Kidney tubule cell (primary cell): ENCODE data around the gene NCAPG2.
A peak's percentile ranks its signal among the peaks of the same experiment; 100 is the strongest.
"Not testable (repeated sequence)": the region's sequence is repeated elsewhere in the genome, so short reads cannot be mapped to it uniquely, and the experiment has no call there.

Experiments
- DNase-seq: peaks from one replicate; pipeline ENCODE4 v3.0.0-alpha.2; 2018; ENCODE audit warnings: low spot score

Gene NCAPG2

DNA sequence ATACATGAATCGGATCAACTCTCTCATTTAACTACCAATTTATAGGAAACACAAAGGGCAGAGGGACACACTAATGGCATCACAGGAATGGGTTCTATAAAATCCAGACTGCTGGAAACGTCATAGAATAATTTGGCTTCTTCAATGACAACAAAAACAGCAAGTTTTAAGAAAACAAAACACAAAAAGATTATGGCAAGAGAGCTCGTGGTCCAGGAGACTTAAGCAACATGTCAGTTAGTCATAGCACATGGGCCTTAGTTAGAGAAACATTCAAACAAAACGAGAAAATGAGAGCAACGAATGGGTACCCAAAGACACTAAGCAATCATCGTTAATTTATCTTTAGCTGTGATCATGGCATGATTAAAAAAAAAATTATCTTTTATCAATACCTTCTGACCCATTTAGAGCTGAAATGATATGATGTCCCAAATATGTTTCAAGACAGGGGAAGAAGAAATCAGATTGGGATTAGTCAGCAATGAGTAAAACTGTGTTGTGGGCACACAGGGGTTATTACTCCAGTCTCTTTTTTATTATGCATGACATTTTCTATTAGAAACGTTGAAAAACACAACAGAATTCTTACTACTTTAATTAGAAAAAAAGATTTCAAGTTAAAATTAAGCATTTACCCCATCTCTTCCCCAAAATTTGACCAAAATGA lies 28.3 kb downstream of the NCAPG2 start:
- no peak for DNase-seq

GRCh38 chr7:158672975-158673374 lies 31.6 kb downstream of the NCAPG2 start:
- DNase-seq: peak; percentile 88

GRCh38 chr7:158668086-158668485 lies 36.5 kb downstream of the NCAPG2 start:
- DNase-seq: not testable (repeated sequence)

DNA sequence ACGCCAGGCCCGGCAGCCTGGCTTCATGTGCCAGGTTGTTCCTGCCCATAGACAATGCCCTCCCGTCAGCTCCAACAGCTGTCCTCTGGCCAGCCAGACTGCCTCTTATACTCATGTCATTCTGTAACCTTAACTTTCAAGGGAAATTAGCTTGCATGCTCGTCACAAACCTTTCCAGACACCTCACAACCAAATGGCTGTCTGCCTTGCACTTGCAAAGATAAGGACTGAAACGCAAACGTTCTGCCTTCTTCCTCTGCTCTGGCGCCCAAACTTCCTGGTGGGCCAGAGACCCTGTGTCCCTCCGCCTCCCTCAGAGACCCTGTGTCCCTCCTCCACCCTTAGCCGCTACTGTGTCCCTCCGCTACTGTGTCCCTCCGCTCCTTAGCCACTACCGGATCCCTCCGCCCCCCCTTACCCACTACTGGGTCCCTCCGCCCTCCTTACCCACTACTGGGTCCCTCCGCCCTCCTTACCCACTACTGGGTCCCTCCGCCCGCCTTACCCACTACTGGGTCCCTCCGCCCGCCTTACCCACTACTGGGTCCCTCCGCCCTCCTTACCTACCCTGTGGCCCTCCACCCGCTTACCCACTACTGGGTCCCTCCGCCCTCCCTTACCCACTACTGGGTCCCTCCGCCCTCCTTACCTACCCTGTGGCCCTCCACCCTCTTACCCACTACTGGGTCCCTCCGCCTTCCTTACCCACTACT lies 37.5 kb downstream of the NCAPG2 start:
- not testable (repeated sequence) for DNase-seq

- no peak for DNase-seq
Measured at GRCh38 chr7:158666401-158666800, 38.2 kb downstream of the NCAPG2 start.

DNA sequence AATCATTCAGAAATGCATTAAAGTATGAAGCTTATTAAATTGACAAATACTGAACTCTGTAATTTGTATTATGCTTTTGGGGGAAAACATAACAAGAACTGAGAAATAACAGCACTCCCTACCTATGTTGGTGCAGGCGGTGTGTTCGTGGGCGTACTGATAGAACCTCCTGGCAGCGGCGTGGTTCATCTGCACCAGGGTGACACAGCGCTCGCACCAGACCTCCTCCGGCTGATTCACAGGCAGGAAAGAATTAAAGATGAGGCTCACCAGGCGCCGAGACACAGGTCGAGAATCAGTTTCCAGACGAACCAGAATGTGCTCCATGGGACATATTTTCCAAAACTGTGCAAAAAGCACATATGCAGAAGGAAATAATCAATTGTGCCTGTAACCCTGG lies 40.2 kb downstream of the NCAPG2 start:
- no peak for DNase-seq

- DNase-seq: no peak
Measured at GRCh38 chr7:158663428-158663741, 41.2 kb downstream of the NCAPG2 start.

DNA sequence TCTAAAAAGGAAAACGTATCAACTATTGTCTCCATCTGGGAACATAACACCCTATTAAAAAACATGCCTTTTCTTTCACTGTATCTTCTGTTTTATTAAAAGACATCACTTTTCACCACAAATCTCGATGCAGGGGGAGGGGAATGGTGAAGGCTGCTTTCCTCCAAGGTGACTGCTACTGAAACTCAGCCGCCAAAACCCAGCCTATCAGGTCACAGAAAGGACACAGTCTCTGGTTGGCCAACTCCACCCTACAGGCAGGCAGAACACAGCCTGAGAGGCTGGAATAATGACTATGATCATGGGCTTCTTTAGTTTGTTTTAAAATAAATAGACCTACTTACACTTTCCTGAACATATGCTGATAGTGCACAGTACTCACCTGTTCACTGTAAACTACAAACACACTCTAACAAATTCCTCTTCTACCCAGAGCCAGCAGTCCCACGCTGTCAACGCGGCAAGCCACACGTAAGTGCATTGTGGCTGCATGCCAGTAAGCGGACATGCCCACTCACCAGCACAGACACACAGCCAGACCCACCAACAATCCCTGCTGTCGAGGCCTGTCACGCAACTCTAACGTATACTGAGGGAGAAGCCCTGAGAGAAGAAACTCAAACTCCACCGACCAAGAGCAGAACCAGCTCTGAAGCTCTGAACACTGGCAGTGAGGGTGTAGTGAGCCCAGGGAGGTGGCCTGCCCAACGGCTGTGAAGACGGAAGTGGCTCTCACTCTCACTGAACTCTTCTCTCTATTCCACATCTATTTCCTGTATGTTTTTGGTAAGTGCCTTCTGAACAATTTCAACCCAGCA lies 41.8 kb downstream of the NCAPG2 start:
- no peak for DNase-seq

GRCh38 chr7:158658475-158658874 lies 46.1 kb downstream of the NCAPG2 start:
- DNase-seq: no peak

DNA sequence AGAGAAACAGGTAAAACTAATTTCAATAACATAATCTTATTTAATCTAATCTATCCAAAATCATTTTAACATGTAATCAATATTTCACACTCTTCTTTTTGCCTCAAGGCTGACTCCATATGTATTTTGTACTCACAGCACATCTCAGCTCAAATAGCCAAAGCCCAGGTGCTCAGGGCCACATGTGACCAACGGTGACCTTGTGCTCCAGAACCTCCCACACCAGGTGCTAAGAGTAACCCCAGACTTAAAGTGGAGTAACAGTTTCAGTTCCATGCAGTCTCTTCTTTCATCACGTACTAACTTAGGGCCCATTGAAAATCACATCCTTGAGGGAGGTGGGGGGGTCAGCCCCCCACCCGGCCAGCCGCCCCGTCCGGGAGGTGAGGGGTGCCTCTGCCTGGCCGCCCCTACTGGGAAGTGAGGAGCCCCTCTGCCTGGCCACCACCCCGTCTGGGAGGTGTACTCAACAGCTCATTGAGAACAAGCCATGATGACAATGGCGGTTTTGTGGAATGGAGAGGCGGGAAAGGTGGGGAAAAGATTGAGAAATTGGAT lies 47.3 kb downstream of the NCAPG2 start:
- no peak for DNase-seq

GRCh38 chr7:158655931-158656441 lies 48.6 kb downstream of the NCAPG2 start:
- DNase-seq: no peak

GRCh38 chr7:158655507-158655906 lies 49.1 kb downstream of the NCAPG2 start:
- DNase-seq: no peak

GRCh38 chr7:158651968-158652565 lies 52.5 kb downstream of the NCAPG2 start:
- no peak for DNase-seq

DNA sequence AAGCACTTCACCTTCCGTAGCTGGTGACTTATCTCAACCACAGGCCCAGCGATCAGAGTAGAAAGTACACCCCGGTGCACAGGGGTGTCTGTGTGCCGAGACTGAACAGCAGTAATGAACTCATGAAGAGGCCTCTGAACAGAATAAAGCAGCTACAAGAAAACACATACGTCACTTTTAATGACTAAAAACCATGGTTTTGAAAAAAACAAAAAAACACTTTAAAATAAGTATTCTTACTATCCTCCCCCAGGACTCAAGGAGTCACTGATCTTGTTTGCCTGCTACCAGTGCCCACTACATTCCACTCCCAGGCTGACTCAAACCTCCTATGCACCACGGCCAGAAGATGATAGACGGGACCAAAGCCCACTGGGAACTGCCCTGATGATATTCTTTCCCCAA lies 53.8 kb downstream of the NCAPG2 start:
- DNase-seq: no peak

- DNase-seq: peak; percentile 72
Measured at GRCh38 chr7:158649279-158649678, 55.3 kb downstream of the NCAPG2 start.

DNA sequence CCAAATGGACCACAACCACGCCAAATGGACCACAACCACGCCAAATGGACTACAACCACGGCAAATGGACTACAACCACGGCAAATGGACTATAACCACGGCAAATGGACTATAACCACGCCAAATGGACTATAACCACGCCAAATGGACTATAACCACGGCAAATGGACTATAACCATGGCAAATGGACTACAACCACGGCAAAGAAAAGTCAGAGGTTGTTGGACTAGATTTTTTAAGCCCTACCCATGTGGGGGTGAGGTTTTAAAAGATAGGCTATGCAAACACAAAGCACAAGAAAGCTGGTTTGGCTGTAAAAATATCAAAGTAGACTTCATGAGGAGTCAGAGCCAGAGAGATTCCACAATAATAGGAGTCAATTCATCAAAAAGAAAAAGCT lies 55.8 kb downstream of the NCAPG2 start:
- DNase-seq: no peak

DNA sequence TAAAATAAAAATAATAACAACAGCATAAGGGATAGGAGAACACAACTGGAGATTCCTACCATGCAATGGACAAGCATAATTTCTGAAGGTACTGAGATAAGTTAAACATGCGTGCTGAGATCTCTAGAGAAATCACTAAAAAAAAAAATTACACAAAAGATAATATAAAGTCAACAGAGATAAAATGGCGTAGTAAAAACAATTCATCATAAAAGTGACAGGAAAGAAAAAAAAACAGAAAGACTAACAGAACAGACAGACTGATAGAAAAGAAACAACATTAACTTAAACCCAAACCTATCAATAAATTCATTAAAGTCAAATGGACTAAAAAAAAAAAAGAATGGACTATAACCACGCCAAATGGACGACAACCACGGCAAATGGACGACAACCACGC lies 56.4 kb downstream of the NCAPG2 start:
- no peak for DNase-seq

- DNase-seq: no peak
Measured at GRCh38 chr7:158647475-158647792, 57.2 kb downstream of the NCAPG2 start.

DNA sequence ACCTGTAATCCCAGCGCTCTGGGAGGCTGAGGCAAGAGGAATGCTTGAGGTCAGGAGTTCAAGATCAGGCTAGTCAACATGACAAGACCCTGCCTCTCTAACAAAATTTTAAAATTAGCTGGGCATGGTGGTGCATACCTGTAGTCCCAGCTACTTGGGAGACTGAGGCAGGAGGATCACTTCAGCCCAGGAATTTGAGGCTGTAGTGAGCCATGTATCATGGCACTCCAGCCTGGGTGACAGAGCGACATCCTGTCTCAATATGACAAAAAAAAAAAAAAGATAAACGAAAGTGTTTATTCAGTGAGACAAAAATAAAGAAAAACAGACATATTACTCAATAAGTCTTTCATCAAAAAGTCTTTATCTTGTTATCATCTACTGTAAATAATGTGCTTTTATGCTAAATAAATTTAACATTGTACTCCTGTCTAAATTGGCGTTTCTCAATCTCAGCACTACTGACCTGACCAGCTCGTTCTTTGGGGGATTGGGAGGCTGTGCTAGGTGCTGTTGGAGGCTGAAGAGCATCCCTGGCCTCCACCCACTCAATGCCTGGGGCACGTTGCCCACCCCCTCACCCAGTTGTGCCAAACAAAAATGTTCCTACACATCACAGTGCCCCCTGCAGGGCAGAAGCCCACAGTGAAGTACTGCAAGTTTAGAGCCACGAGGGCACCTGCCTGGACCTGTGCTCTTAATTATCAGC lies 57.7 kb downstream of the NCAPG2 start:
- DNase-seq: peak; percentile 16

DNA sequence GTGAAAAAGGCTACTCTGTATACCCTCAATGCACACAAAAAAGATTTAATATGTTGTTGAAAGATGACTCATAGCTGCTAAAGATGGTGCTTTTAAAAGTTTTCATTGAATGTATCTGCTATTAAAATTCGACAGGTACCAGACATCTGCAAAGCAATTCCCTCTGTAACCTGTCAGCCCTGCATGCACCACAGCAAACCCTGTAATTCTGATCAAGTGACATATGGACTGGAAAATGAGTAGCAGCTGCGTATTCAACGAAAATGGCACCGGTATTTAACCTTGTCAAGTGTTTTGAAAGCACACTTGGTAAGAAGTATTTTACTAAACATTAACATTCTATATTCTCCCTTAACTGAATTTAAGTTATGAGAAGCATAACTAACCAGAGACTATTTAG lies 58.8 kb downstream of the NCAPG2 start:
- DNase-seq: no peak

- no peak for DNase-seq
Measured at GRCh38 chr7:158642149-158642548, 62.5 kb downstream of the NCAPG2 start.

DNA sequence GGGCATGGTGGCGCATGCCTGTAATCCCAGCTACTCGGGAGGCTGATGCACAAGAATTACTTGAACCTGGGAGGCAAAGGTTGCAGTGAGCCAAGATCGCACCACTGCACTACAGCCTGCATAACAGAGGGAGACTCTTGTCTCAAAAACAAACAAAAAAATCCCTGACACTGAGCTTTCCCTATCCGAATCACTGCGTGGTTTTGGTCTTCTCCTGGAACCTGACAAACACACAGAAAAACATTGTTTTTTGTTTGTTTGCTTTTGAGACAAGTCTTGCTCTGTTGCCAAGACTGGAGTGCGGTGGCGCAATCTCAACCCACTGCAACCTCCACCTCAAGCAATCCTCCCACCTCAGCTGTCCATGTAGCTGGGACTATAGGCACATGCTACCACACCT lies 66.6 kb downstream of the NCAPG2 start:
- DNase-seq: no peak
